GM18858 (cell line): ENCODE results near the gene GREB1.

Source experiments
- ATAC-seq: cut with Tn5 transposase; IDR thresholded peaks from one replicate; pipeline ENCODE4 v1.9.1; 2021; ENCODE audit not compliant: unreplicated experiment

The GREB1 gene

GRCh38 chr2:11578081-11578948, 44.5 kb downstream of the GREB1 start:
- no peak for ATAC-seq

- ATAC-seq, result no peak
Measured at GRCh38 chr2:11578986-11579774, 45.3 kb downstream of the GREB1 start.

GRCh38 chr2:11579867-11580659, 46.2 kb downstream of the GREB1 start:
- no peak for ATAC-seq

GRCh38 chr2:11580697-11581096, 46.9 kb downstream of the GREB1 start:
- ATAC-seq, result no peak

- no peak for ATAC-seq
Measured at GRCh38 chr2:11581124-11581796, 47.4 kb downstream of the GREB1 start.

GRCh38 chr2:11581797-11582611, 48.2 kb downstream of the GREB1 start:
- no peak for ATAC-seq

- ATAC-seq, result no peak
Measured at GRCh38 chr2:11582612-11582861, 48.7 kb downstream of the GREB1 start.

- ATAC-seq, result peak; percentile 34
Measured at GRCh38 chr2:11582862-11583752, 49.3 kb downstream of the GREB1 start.

- ATAC-seq, result peak; percentile 93
Measured at GRCh38 chr2:11583840-11584524, 50.1 kb downstream of the GREB1 start.

- ATAC-seq, result no peak
Measured at GRCh38 chr2:11584525-11585056, 50.7 kb downstream of the GREB1 start.

- ATAC-seq, result no peak
Measured at GRCh38 chr2:11585071-11585470, 51.2 kb downstream of the GREB1 start.

- ATAC-seq, result no peak
Measured at GRCh38 chr2:11588228-11589110, 54.6 kb downstream of the GREB1 start.

- no peak for ATAC-seq
Measured at GRCh38 chr2:11589316-11589940, 55.6 kb downstream of the GREB1 start.

- no peak for ATAC-seq
Measured at GRCh38 chr2:11590193-11590592, 56.3 kb downstream of the GREB1 start.

GRCh38 chr2:11591091-11591490, 57.2 kb downstream of the GREB1 start:
- ATAC-seq, result no peak

GRCh38 chr2:11592671-11593574, 59.1 kb downstream of the GREB1 start:
- ATAC-seq, result no peak
